ENCODE data around the gene FAM167B. TPM values are rescaled to one million over a fixed set of nuclear protein-coding genes. Genes with fewer than 3 reads are reported as not detected.
"Not testable (repeated sequence)": the region's sequence is repeated elsewhere in the genome, so short reads cannot be mapped to it uniquely, and the experiment has no call there.

FAM167B gene
- total RNA-seq, 2 experiments from 2014 or later = 0.68 to 0.69 TPM

DNA sequence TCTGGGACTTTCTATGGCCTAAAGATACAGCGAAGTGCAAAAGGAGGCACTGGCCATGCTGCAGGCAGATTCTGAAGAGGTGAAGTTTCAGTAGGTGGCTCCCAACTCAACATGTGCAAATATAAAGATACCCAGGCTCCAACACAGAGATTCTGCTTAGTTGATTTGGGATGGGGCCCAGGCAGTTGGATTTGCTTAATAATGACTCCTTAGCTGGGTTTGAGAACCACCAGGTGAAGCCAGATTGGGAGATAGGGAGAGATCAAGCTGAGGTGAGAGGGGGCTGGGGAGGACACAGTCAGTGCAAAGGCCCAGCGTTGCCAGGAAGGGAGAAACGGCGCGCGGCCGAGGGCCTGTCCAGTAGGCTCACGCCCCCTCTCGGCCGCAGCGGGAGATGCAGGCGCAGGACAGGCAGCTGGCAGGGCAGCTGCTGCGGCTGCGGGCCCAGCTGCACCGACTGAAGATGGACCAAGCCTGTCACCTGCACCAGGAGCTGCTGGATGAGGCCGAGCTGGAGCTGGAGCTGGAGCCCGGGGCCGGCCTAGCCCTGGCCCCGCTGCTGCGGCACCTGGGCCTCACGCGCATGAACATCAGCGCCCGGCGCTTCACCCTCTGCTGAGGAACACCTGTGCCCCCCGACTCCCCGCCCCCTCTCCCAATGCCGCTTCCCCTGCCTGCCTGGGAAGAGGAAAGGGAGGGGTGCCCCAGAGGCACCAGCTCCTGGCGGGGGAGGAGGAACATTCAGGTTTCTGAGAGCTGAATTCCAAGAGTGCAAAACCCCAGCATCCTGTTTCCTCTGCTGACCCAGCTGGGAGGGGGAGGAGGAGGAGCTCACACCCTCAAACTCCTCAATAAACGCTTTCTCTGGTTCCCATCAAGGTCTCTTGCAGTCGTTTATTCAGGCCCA, 1.2 kb downstream of the FAM167B start:
- Mint-ChIP-seq H3K36me3 (peaks cover 19% of the 10 kb centered on the region), H3K9me3 (no peaks in the 10 kb centered on the region), H3K27me3 (no peaks in the 10 kb centered on the region), H3K4me1 (ENCODE audit: low read depth) (peaks cover 44% of the 10 kb centered on the region), H3K27ac (peak overlapping the region; percentile 97), H3K4me3 (peak overlapping the region; percentile 60)
- peak; percentile 89 for DNase-seq
- ChIA-PET POLR2A (interaction anchor here (0.6 to 4.3 kb wide), 8 partner anchors 7 to 88 kb away, joined by 3 to 37 read pairs (median 5); partner anchors contain the start of genes HDAC1 and MARCKSL1), CTCF (interaction anchor here (0.7 to 5.8 kb wide), 35 partner anchors 8 to 165 kb away, joined by 3 to 65 read pairs (median 4); partner anchors contain the start of genes BSDC1, CCDC28B, EIF3I and HDAC1)
- intact Hi-C loops (cut with micrococcal nuclease) = loop anchor here (1.0 to 2.0 kb wide), 2 partner anchors 8 to 25 kb away; partner anchors contain the start of genes EIF3I and TMEM234

DNA sequence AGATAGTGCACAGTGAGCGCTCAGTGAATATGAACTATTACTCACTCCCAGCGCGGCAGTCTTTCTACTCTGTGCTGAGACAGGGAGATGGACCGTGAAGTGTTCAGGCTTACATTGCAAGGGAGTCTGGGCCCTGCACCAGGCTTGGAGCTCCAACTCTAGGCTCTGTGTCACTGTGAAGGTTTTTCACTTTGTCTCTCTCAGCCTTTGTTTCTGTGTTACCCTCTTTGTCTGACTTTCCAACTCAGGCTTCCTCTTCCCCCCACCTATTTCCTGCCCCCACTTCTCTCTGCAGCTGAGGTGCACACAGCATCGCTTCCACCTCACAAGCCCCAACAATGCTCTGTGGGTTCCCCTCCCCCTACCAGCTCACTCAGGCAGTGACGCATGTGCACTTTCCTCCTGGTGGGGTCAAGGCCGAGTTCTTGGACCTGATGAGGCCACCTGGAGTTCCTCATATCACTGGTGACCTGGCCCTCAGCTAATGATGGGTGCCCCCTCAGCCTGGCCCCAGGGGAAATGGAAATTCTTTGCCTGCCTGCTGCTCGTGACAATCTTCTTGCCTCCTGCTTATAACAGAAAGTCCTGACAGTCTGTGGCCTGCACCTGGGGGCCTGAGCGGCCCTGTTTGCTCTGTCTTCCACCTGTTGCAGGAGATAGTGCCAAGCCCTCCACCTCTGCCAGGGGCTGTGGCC, 3.0 kb downstream of the FAM167B start:
- H3K27ac Mint-ChIP-seq = peak overlapping the region; percentile 97
- H3K4me1 Mint-ChIP-seq (ENCODE audit: low read depth) = peaks cover 49% of the 10 kb centered on the region

DNA sequence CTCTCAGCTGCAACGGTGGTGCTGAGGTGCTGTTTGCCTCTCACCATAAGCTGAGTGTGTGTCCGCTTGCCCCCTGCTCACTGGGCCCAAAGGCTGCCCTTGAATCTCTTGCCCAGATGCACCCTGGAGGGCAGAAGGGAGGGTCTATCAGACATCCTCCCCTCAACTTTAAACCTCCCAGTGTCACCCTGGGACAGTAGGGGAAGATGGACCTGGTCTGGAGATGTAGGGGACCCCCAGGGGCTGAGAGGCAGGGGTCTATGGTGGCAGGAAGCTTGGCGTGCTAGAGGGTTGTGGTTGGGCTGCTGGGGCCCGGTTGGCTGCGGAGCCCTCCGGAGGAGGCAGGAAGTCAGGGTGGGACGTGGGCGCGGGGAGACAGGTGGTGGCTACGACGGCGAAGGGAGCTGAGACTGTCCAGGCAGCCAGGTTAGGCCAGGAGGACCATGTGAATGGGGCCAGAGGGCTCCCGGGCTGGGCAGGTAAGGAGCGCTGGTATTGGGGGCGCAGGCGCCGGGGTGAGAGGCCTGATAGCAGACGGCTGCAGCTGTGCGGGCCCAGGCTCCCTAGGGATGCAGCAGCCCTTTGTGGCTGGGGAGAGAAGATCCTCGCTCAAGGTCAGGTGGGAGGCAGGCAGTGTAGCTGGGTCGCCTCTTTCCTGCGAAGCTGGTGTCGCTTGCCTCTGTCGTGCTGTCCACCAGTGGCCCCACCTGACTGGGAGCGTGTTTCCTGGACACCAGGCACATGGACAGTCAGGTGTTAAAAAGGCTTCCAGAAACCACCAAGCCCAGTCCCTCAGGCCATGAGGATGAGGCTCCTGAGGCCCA, 4.1 kb downstream of the FAM167B start, which contains the start of gene LCK:
TSS of gene LCK (plus strand) at position 373 of the 824 bp plus-strand sequence. CDS start 23,065 bp downstream, outside the sequence.
- H3K27me3 Mint-ChIP-seq = no peaks in the 10 kb centered on the region
- peaks cover 28% of the 10 kb centered on the region for H3K36me3 Mint-ChIP-seq
- CTCF ChIA-PET = interaction anchor here (0.9 to 5.8 kb wide), 4 partner anchors 12 to 53 kb away, joined by 3 to 65 read pairs (median 40); partner anchors contain the start of gene HDAC1
- peak within 1 kb of the TSS; percentile 97 for H3K27ac Mint-ChIP-seq
- peak within 1 kb of the TSS; percentile 96 for H3K4me3 Mint-ChIP-seq
- POLR2A ChIA-PET = interaction anchor here (0.7 to 4.3 kb wide), 10 partner anchors 8 to 143 kb away, joined by 3 to 37 read pairs (median 5); partner anchors contain the start of genes BSDC1, CCDC28B, HDAC1 and MARCKSL1
- peaks cover 53% of the 10 kb centered on the region for H3K4me1 Mint-ChIP-seq (ENCODE audit: low read depth)
- peak; percentile 89 for DNase-seq
- intact Hi-C loops (cut with micrococcal nuclease) = loop anchor here (1.0 to 2.0 kb wide), 6 partner anchors 22 to 144 kb away; partner anchors contain the start of genes BSDC1, HDAC1, MARCKSL1 and TXLNA
- H3K9me3 Mint-ChIP-seq = no peaks in the 10 kb centered on the region

More for the DNA sequence above, 3.0 kb downstream of the FAM167B start:
- Mint-ChIP-seq H3K9me3 (no peaks in the 10 kb centered on the region), H3K27me3 (no peaks in the 10 kb centered on the region), H3K36me3 (peaks cover 25% of the 10 kb centered on the region), H3K4me3 (peak overlapping the region; percentile 96)
- DNase-seq = peak; percentile 91
- POLR2A ChIA-PET = interaction anchor here (0.7 to 4.3 kb wide), 15 partner anchors 9 to 236 kb away, joined by 3 to 37 read pairs (median 3); partner anchors contain the start of genes BSDC1, HDAC1, KHDRBS1 and KPNA6
- intact Hi-C loops (cut with micrococcal nuclease) = loop anchor here (1.0 to 2.0 kb wide), 7 partner anchors 23 to 145 kb away; partner anchors contain the start of genes BSDC1, EIF3I, HDAC1 and MARCKSL1
- CTCF ChIA-PET = interaction anchor here (0.8 to 5.8 kb wide), 8 partner anchors 10 to 142 kb away, joined by 3 to 65 read pairs (median 24); partner anchors contain the start of genes EIF3I, HDAC1 and TMEM234

DNA sequence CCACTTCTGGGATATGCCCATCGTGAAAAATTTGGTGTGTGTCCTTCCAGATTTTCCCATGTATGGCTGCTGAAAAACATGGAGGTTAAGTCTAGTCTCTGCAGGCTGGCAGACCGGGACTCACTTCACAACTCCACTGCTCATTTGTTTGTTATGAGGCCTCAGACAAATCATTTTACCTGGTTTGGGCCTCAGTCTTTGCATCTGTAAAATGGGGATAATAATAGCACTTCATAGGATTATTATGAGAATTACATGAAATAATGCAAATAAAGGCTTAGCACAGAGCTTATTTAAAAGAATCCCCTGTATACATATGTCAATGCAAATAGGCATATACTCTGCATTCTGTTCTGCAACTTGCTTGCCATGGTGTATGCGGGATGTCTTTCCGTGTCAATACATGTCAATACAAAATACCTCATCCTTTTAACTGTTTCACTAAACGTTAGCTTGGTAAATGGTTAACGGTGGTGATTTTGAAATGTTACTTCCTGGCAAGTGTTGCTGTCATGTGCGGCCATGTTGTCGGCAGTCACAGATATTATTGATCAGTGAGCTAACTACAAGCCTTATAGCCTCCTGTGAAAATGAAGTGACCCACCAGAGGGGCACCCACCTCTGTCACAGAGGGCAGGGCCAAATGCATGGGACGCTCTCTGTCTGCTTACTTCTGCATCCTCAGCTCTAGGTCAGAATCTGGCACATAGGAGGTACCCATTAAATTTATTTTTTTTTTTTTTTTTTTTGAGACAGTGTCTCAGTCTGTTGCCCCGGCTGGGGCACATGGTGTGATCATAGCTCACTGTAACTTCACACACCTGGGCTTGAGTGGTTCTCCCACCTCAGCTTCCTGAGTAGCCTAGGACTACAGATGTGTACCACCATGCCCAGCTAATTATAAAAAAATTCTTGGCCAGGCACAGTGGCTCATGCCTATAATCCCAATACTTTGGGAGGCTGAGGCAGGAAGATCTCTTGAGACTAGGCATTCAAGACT, 8.3 kb downstream of the FAM167B start:
- Mint-ChIP-seq H3K27me3 (no peaks in the 10 kb centered on the region), H3K27ac (peak overlapping the region; percentile 93), H3K36me3 (peaks cover 41% of the 10 kb centered on the region), H3K4me3 (peak overlapping the region; percentile 77), H3K9me3 (no peaks in the 10 kb centered on the region), H3K4me1 (ENCODE audit: low read depth) (peaks cover 42% of the 10 kb centered on the region)
- intact Hi-C loops (cut with micrococcal nuclease) = loop anchor here (1.0 kb wide), 1 partner anchor 8 kb away; no protein-coding TSS in a partner anchor
- DNase-seq = peak; percentile 53
- POLR2A ChIA-PET = interaction anchor here (0.5 to 1.8 kb wide), 6 partner anchors 8 to 81 kb away, joined by 3 to 13 read pairs (median 4); partner anchors contain the start of genes HDAC1, MARCKSL1 and TXLNA
- CTCF ChIA-PET = interaction anchor here (0.6 to 2.8 kb wide), 6 partner anchors 10 to 579 kb away, joined by 3 to 7 read pairs (median 3); partner anchors contain the start of genes HDAC1 and TXLNA

DNA sequence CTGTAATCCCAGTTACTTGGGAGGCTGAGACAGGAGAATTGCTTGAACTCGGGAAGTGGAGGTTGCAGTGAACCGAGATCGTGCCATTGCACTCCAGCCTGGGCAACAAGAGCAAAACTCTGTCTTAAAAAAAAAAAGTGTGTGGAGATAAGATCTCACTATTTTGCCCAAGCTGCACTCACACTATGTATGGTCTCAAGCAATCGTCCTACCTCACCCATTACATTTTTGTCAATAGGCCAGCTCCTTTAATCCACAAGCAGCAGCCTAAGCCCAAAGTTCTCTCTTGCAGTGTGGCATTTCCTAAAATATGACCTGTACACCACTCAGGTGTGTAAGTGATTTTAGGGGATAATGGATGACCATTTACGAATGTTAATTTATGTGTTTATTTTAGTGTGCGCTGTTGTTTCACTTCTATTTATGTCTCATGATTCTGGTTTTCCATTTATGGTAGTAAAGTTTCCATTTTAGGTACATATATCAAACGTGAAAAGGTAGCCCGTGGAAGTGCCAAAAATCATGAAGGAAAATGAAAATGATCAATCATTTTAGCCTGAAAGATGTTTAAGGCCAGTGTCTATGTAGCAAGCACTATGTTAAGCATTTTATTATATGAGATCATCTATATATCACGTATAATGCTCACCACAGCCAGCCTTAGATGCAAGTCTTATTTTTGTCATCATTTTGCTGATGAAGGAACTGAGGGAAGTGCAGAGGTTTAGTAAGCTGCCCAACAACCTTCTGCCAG, 9.6 kb downstream of the FAM167B start:
- ChIA-PET CTCF (interaction anchor here (0.7 to 1.3 kb wide), 4 partner anchors 8 to 14 kb away, joined by 3 to 6 read pairs (median 4); no protein-coding TSS in a partner anchor), POLR2A (interaction anchor here (0.8 to 1.8 kb wide), 2 partner anchors 77 to 79 kb away, joined by 3 to 6 read pairs; partner anchors contain the start of genes MARCKSL1 and TXLNA)
- Mint-ChIP-seq H3K27me3 (no peaks in the 10 kb centered on the region), H3K27ac (peak overlapping the region; percentile 96), H3K4me3 (peak overlapping the region; percentile 78), H3K9me3 (no peaks in the 10 kb centered on the region), H3K4me1 (ENCODE audit: low read depth) (peaks cover 39% of the 10 kb centered on the region), H3K36me3 (peaks cover 41% of the 10 kb centered on the region)
- intact Hi-C loops (cut with micrococcal nuclease) = no loop called here
- DNase-seq = no peak

DNA sequence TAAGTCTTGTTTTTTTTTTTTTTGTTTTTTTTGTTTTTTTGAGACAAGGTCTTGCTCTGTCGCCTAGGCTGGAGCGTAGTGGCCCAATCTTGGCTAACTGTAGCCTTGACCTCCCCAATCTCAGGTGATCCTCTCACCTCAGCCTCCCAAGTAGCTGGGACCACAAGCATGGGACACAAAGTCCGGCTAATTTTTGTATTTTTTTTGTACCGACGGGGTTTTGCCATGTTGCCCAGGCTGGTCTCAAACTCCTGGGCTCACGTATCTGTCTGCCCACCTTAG, 10.1 kb downstream of the FAM167B start:
- POLR2A ChIA-PET = interaction anchor here (0.8 kb wide), 1 partner anchor 79 kb away, joined by 3 read pairs; the partner anchor contains the start of gene MARCKSL1
- H3K9me3 Mint-ChIP-seq = no peaks in the 10 kb centered on the region
- peaks cover 39% of the 10 kb centered on the region for H3K4me1 Mint-ChIP-seq (ENCODE audit: low read depth)
- intact Hi-C loops (cut with micrococcal nuclease) = no loop called here
- H3K27me3 Mint-ChIP-seq = no peaks in the 10 kb centered on the region
- CTCF ChIA-PET = interaction anchor here (1.3 kb wide), 1 partner anchor 9 kb away, joined by 4 read pairs; no protein-coding TSS in a partner anchor
- no peak for DNase-seq
- peak overlapping the region; percentile 78 for H3K4me3 Mint-ChIP-seq
- peak overlapping the region; percentile 96 for H3K27ac Mint-ChIP-seq
- H3K36me3 Mint-ChIP-seq = peaks cover 36% of the 10 kb centered on the region

DNA sequence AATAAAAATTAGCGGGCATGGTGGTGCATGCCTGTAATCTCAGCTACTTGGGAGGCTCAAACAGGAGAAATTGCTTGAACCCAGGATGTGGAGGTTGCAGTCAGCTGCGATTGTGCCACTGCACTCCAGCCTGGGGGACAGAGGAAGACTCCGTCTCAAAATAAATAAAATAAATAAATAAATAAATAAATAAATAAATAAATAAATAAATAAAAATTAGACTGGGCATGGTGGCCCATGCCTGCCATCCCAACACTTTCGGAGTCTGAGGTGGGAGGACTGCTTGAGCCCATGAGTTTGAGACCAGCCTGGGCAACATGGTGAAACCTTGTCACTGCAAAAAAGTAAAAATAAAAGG, 16.2 kb downstream of the FAM167B start:
- not testable (repeated sequence) for H3K27ac Mint-ChIP-seq, DNase-seq, H3K9me3 Mint-ChIP-seq, H3K27me3 Mint-ChIP-seq, H3K4me3 Mint-ChIP-seq
- H3K36me3 Mint-ChIP-seq = peaks cover 21% of the 10 kb centered on the region
- H3K4me1 Mint-ChIP-seq (ENCODE audit: low read depth) = peaks cover 54% of the 10 kb centered on the region
- POLR2A ChIA-PET = interaction anchor here (1.1 kb wide), 1 partner anchor 12 kb away, joined by 3 read pairs; the partner anchor contains the start of gene LCK
- intact Hi-C loops (cut with micrococcal nuclease) = loop anchor here (1.0 kb wide), 1 partner anchor 8 kb away; no protein-coding TSS in a partner anchor
- CTCF ChIA-PET = interaction anchor here (1.0 to 4.0 kb wide), 3 partner anchors 9 to 23 kb away, joined by 3 to 17 read pairs (median 5); partner anchors contain the start of gene FAM167B

DNA sequence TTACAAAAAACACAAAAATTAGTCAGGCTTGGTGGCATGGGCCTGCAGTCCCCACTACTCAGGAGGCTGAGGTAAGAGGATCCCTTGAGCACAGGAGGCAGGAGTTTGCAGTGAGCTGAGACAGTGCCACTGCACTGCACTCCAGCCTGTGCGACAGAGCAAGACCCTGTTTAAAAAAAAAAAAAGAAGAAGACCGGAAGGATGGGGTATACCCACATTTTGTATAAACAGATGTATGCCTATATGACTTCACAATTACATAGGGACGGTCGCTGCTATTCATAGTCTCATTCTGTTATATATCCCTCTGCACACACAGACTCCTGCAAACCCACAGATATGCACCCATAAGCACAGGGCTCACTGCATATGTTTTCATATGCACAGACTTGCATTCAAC, 16.7 kb downstream of the FAM167B start:
- Mint-ChIP-seq H3K27me3 (no peaks in the 10 kb centered on the region), H3K36me3 (peaks cover 20% of the 10 kb centered on the region), H3K4me1 (ENCODE audit: low read depth) (peaks cover 52% of the 10 kb centered on the region), H3K27ac (peak overlapping the region; percentile 85), H3K4me3 (no peak overlapping the region), H3K9me3 (no peaks in the 10 kb centered on the region)
- ChIA-PET POLR2A (no interaction called here), CTCF (interaction anchor here (1.0 to 4.0 kb wide), 3 partner anchors 10 to 23 kb away, joined by 3 to 17 read pairs (median 5); partner anchors contain the start of gene FAM167B)
- peak; percentile 50 for DNase-seq
- intact Hi-C loops (cut with micrococcal nuclease) = loop anchor here (1.0 kb wide), 2 partner anchors 8 to 10 kb away; no protein-coding TSS in a partner anchor

DNA sequence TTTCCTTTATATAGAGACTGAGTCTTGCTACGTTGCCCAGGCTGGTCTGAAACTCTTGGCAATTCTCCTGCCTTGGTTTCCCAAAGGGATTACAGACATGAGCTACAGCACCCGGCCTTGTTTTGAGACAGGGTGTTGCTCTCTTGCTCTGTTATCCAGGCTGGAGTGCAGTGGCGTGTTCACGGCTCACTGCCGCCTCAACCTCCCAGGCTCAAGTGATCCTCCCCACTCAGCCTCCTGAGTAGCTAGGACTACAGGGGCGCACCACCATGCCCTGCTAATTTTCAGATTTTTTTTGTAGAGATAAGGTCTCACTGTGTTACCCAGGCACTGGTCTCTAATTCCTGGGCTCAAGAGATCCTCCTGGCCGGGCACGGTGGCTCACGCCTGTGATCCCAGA, 18.8 kb downstream of the FAM167B start:
- H3K9me3 Mint-ChIP-seq = no peaks in the 10 kb centered on the region
- intact Hi-C loops (cut with micrococcal nuclease) = no loop called here
- no peak overlapping the region for H3K4me3 Mint-ChIP-seq
- no peak for DNase-seq
- peak overlapping the region; percentile 82 for H3K27ac Mint-ChIP-seq
- ChIA-PET CTCF (interaction anchor here (0.6 to 4.0 kb wide), 4 partner anchors 10 to 51 kb away, joined by 3 to 17 read pairs (median 4); partner anchors contain the start of gene FAM167B), POLR2A (interaction anchor here (0.5 to 2.4 kb wide), 2 partner anchors 15 to 24 kb away, joined by 5 to 7 read pairs; partner anchors contain the start of gene LCK)
- H3K27me3 Mint-ChIP-seq = no peaks in the 10 kb centered on the region
- H3K36me3 Mint-ChIP-seq = peaks cover 16% of the 10 kb centered on the region
- H3K4me1 Mint-ChIP-seq (ENCODE audit: low read depth) = peaks cover 49% of the 10 kb centered on the region
